Measurements from ENCODE around the gene UBE2J2.

DNA sequence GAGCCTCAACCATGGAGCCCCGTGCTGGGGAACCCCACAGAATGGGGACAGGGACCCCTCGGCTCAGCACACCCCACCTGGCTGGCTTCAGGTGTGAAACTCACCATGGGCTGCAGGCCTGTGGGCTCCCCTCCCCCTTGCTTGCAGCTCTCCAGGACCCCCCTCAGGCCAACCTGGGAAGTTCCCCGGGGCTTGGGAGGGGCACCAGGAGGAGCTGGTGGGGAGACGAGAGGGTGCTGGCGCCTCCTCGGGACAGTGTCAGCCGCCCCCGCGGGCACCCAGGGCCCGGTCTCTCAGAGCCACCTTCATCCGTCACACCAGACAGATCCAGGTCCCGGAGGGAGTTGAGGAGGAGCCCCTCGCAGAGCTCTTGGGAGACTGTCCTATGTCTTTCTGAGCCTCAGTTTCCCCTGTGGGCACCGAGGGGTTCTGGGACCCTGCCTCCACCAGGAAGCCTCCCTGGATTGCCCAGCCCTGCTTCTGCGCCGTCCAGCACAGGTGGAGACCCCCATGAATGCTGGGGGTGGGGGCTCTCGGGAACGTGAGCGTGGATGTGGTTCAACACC lies 66.6 kb downstream of the UBE2J2 start:
- TF ChIP-seq, protein P1, sequence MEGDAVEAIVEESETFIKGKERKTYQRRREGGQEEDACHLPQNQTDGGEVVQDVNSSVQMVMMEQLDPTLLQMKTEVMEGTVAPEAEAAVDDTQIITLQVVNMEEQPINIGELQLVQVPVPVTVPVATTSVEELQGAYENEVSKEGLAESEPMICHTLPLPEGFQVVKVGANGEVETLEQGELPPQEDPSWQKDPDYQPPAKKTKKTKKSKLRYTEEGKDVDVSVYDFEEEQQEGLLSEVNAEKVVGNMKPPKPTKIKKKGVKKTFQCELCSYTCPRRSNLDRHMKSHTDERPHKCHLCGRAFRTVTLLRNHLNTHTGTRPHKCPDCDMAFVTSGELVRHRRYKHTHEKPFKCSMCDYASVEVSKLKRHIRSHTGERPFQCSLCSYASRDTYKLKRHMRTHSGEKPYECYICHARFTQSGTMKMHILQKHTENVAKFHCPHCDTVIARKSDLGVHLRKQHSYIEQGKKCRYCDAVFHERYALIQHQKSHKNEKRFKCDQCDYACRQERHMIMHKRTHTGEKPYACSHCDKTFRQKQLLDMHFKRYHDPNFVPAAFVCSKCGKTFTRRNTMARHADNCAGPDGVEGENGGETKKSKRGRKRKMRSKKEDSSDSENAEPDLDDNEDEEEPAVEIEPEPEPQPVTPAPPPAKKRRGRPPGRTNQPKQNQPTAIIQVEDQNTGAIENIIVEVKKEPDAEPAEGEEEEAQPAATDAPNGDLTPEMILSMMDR (IDR thresholded peaks at IDR 0.05; ENCODE audit: low read depth, low read length): no peak
- no peak for TF ChIP-seq EZH2phosphoT487 (IDR thresholded peaks at IDR 0.05; ENCODE audit: low read depth)

Data from OCI-LY3 (cell line).